WERI-Rb-1 (cell line): ENCODE results near the gene INPP5F.

Experiments
- DNase-seq: peaks from one replicate; pipeline ENCODE4 v3.0.0-alpha.2; 2020
- H3K27ac ChIP-seq: fragments of 250-450 bp; sonication (Bioruptor Pico); 2 replicates; pipeline ENCODE4 v1.5.1; 2020; ENCODE audit warnings: mild to moderate bottlenecking, moderate library complexity
- H3K27me3 ChIP-seq: fragments of 250-450 bp; sonication (Bioruptor Pico); 2 replicates; pipeline ENCODE4 v1.5.1; 2021; ENCODE audit warnings: mild to moderate bottlenecking, low read depth, moderate library complexity; ENCODE audit not compliant: insufficient read depth, severe bottlenecking
- H3K36me3 ChIP-seq: fragments of 250-450 bp; sonication (Bioruptor Pico); 2 replicates; pipeline ENCODE4 v1.5.1; 2020; ENCODE audit warnings: mild to moderate bottlenecking, moderate library complexity
- H3K4me3 ChIP-seq: 2 replicates; pipeline ENCODE4 v1.5.1; 2011; ENCODE audit warnings: low read depth, mild to moderate bottlenecking, control low read depth, low read length
- H3K9me3 ChIP-seq: fragments of 250-450 bp; sonication (Bioruptor Pico); 2 replicates; pipeline ENCODE4 v1.5.1; 2021; ENCODE audit warnings: mild to moderate bottlenecking, moderate library complexity; ENCODE audit not compliant: severe bottlenecking
- CTCF ChIP-seq: IDR thresholded peaks from 2 replicates; pipeline ENCODE4 v1.5.1; 2011; ENCODE audit warnings: low read depth, mild to moderate bottlenecking, control low read depth, inconsistent platforms, low read length

The INPP5F gene

GRCh38 chr10:119725828-119726675 is at the start of gene INPP5F:
Gene INPP5F, plus strand, starts transcription at chr10:119726050. Its CDS starts 213 bp downstream, at chr10:119726263.
- peaks cover 10% of the 10 kb centered on the region for H3K36me3 ChIP-seq
- H3K27ac ChIP-seq = peak within 1 kb of the TSS; percentile 94
- TF ChIP-seq CTCF = peak; percentile 35
- DNase-seq = peak; percentile 100
- H3K27me3 ChIP-seq = no peaks in the 10 kb centered on the region
- peak within 1 kb of the TSS; percentile 74 for H3K4me3 ChIP-seq
- no peaks in the 10 kb centered on the region for H3K9me3 ChIP-seq

- no peak overlapping the region for H3K27ac ChIP-seq
- H3K27me3 ChIP-seq = no peaks in the 10 kb centered on the region
- no peak overlapping the region for H3K4me3 ChIP-seq
- H3K9me3 ChIP-seq = no peaks in the 10 kb centered on the region
- H3K36me3 ChIP-seq = no peaks in the 10 kb centered on the region
- TF ChIP-seq CTCF = no peak
- DNase-seq = no peak
Observed at GRCh38 chr10:119677126-119677525, 48.7 kb upstream of the INPP5F start.

- no peak for TF ChIP-seq CTCF
- no peak for DNase-seq
- H3K36me3 ChIP-seq = no peaks in the 10 kb centered on the region
- no peaks in the 10 kb centered on the region for H3K9me3 ChIP-seq
- no peaks in the 10 kb centered on the region for H3K27me3 ChIP-seq
- H3K27ac ChIP-seq = no peak overlapping the region
- H3K4me3 ChIP-seq = no peak overlapping the region
Observed at GRCh38 chr10:119677904-119678755, 47.7 kb upstream of the INPP5F start.

GRCh38 chr10:119679480-119679829 is 46.4 kb upstream of the INPP5F start:
- H3K27ac ChIP-seq = no peak overlapping the region
- H3K27me3 ChIP-seq = no peaks in the 10 kb centered on the region
- DNase-seq = no peak
- H3K4me3 ChIP-seq = no peak overlapping the region
- no peaks in the 10 kb centered on the region for H3K9me3 ChIP-seq
- no peaks in the 10 kb centered on the region for H3K36me3 ChIP-seq
- no peak for TF ChIP-seq CTCF

GRCh38 chr10:119680050-119680449 is 45.8 kb upstream of the INPP5F start:
- no peak for TF ChIP-seq CTCF
- H3K27ac ChIP-seq = no peak overlapping the region
- H3K4me3 ChIP-seq = no peak overlapping the region
- no peaks in the 10 kb centered on the region for H3K27me3 ChIP-seq
- no peak for DNase-seq
- no peaks in the 10 kb centered on the region for H3K36me3 ChIP-seq
- no peaks in the 10 kb centered on the region for H3K9me3 ChIP-seq
